Endothelial cell of umbilical vein (primary cell): ENCODE results near the gene ARF5.
"Not testable (repeated sequence)": the region's sequence is repeated elsewhere in the genome, so short reads cannot be mapped to it uniquely, and the experiment has no call there.

Experiments used
- CTCF ChIP-seq, 2 donors: IDR thresholded peaks; 1 replicate in 1 of 2; 2 replicates in 1 of 2; pipeline ENCODE4 v1.5.1; 2011; ENCODE audit warnings: low read length in 2 of 2, mild to moderate bottlenecking in 2 of 2, moderate library complexity in 2 of 2, control low read depth in 1 of 2, inconsistent platforms in 1 of 2, low read depth in 1 of 2; ENCODE audit not compliant: insufficient read depth in 1 of 2; ENCODE audit errors: extremely low read depth in 1 of 2
- EZH2 ChIP-seq: IDR thresholded peaks from 2 replicates; pipeline ENCODE4 v1.6.1; 2012; ENCODE audit warnings: borderline replicate concordance, low read depth, mild to moderate bottlenecking, moderate library complexity, low read length, inconsistent platforms; ENCODE audit not compliant: severe bottlenecking
- GATA2 ChIP-seq: IDR thresholded peaks from 2 replicates; pipeline ENCODE4 v1.7.0; 2011; ENCODE audit warnings: low read depth, mild to moderate bottlenecking, moderate library complexity, mixed read lengths, low read length; ENCODE audit not compliant: insufficient read length, insufficient read depth
- JUN ChIP-seq: IDR thresholded peaks from 2 replicates; pipeline ENCODE4 v1.6.1; 2011; ENCODE audit warnings: borderline replicate concordance, low read depth; ENCODE audit not compliant: insufficient read length, insufficient read depth
- MAX ChIP-seq: IDR thresholded peaks from 2 replicates; pipeline ENCODE4 v1.6.1; 2011; ENCODE audit not compliant: insufficient read depth, insufficient read length
- POLR2A ChIP-seq: IDR thresholded peaks from 2 replicates; pipeline ENCODE4 v1.6.1; 2012; ENCODE audit warnings: low read depth, mild to moderate bottlenecking, control low read depth, low read length
- POLR2AphosphoS5 ChIP-seq: IDR thresholded peaks from 2 replicates; pipeline ENCODE4 v1.6.1; 2012; ENCODE audit warnings: low read depth, mild to moderate bottlenecking, control low read depth, low read length, moderate library complexity; ENCODE audit not compliant: insufficient read depth

DNA sequence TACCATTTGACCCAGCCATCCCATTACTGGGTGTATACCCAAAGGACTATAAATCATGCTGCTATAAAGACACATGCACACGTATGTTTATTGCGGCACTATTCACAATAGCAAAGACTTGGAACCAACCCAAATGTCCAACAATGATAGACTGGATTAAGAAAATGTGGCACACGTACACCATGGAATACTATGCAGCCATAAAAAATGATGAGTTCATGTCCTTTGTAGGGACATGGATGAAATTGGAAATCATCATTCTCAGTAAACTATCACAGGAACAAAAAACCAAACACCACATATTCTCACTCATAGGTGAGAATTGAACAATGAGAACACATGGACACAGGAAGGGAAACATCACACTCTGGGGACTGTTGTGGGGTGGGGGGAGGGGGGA lies 20.2 kb upstream of the ARF5 start:
- TF ChIP-seq CTCF (IDR thresholded peaks at IDR 0.05; ENCODE audit: extremely low read depth in 1 of 2, insufficient read depth in 1 of 2, low read depth in 1 of 2, low read length in 2 of 2); EZH2; POLR2A; GATA2; MAX; POLR2AphosphoS5; JUN: not testable (repeated sequence)
